DOHH2 (cell line): Measurements from ENCODE around the gene MAP2K5.

ENCODE experiments used
- H3F3A ChIP-seq: fragments of 200-600 bp; sonication (generic), shearing (Covaris generic); 2 replicates; pipeline ENCODE4 v1.6.0; 2016; ENCODE audit warnings: antibody characterized with exemption, mild to moderate bottlenecking; ENCODE audit not compliant: control insufficient read depth, insufficient read depth
- H3K27ac ChIP-seq: fragments of 200-600 bp; sonication (generic); 2 replicates; pipeline ENCODE4 v1.5.1; 2014; ENCODE audit warnings: low read depth, mild to moderate bottlenecking, low read length, moderate library complexity
- H3K27me3 ChIP-seq: fragments of 200-600 bp; sonication (generic); 2 replicates; pipeline ENCODE4 v1.6.1; 2014; ENCODE audit warnings: mild to moderate bottlenecking, low read length, mixed read lengths; ENCODE audit not compliant: control insufficient read depth
- H3K36me3 ChIP-seq: fragments of 200-600 bp; sonication (generic); 2 replicates; pipeline ENCODE4 v1.6.1; 2014; ENCODE audit warnings: mild to moderate bottlenecking, low read length, moderate library complexity, mixed read lengths; ENCODE audit not compliant: control insufficient read depth
- H3K4me1 ChIP-seq: fragments of 200-600 bp; sonication (generic); 2 replicates; pipeline ENCODE4 v1.6.1; 2014; ENCODE audit warnings: mild to moderate bottlenecking, low read length, mixed read lengths; ENCODE audit not compliant: control insufficient read depth
- H3K4me2 ChIP-seq: fragments of 200-600 bp; sonication (generic); 2 replicates; pipeline ENCODE4 v1.6.0; 2014; ENCODE audit warnings: mild to moderate bottlenecking, low read length, moderate library complexity
- H3K4me3 ChIP-seq: fragments of 200-600 bp; sonication (generic); 2 replicates; pipeline ENCODE4 v1.5.1; 2014; ENCODE audit warnings: mild to moderate bottlenecking, low read length, mixed read lengths
- H3K79me2 ChIP-seq: fragments of 200-600 bp; sonication (generic); 2 replicates; pipeline ENCODE4 v1.6.1; 2014; ENCODE audit warnings: mild to moderate bottlenecking, low read length, mixed read lengths; ENCODE audit not compliant: control insufficient read depth
- H3K9me2 ChIP-seq: fragments of 200-600 bp; sonication (generic); replicated peaks from 2 replicates; pipeline ENCODE4 v1.6.1; 2014; ENCODE audit warnings: mild to moderate bottlenecking, low read length, mixed read lengths; ENCODE audit not compliant: control insufficient read depth
- H3K9me3 ChIP-seq: fragments of 200-600 bp; sonication (generic); 2 replicates; pipeline ENCODE4 v1.6.1; 2014; ENCODE audit warnings: antibody characterized with exemption, low read length, mixed read lengths; ENCODE audit not compliant: control insufficient read depth, insufficient read depth
- H4K20me1 ChIP-seq: fragments of 200-600 bp; sonication (generic); 2 replicates; pipeline ENCODE4 v1.6.0; 2014; ENCODE audit warnings: low read depth, mild to moderate bottlenecking, antibody characterized with exemption, low read length, moderate library complexity; ENCODE audit not compliant: control insufficient read depth, insufficient read depth
- CTCF ChIP-seq: fragments of 200-600 bp; sonication (generic); IDR thresholded peaks from one replicate; pipeline ENCODE4 v1.5.1; 2014; ENCODE audit warnings: antibody characterized with exemption, mild to moderate bottlenecking, low read depth, low read length; ENCODE audit not compliant: poor library complexity, severe bottlenecking
- EZH2phosphoT487 ChIP-seq: fragments of 200-600 bp; sonication (generic); IDR thresholded peaks from 2 replicates; pipeline ENCODE4 v1.6.1; 2017; ENCODE audit warnings: borderline replicate concordance, mild to moderate bottlenecking, antibody characterized with exemption, low read length, moderate library complexity, mixed read lengths

MAP2K5 gene

GRCh38 chr15:67606742-67607141 lies 64.2 kb downstream of the MAP2K5 start:
- H4K20me1 ChIP-seq: no peaks in the 10 kb centered on the region
- no peaks in the 10 kb centered on the region for H3K27me3 ChIP-seq
- H3K4me1 ChIP-seq: no peaks in the 10 kb centered on the region
- no peak overlapping the region for H3K4me2 ChIP-seq
- no peaks in the 10 kb centered on the region for H3K79me2 ChIP-seq
- no peaks in the 10 kb centered on the region for H3K9me2 ChIP-seq
- H3F3A ChIP-seq: no peaks in the 10 kb centered on the region
- no peaks in the 10 kb centered on the region for H3K36me3 ChIP-seq
- H3K9me3 ChIP-seq: no peaks in the 10 kb centered on the region
- TF ChIP-seq CTCF: no peak
- TF ChIP-seq EZH2phosphoT487: no peak
- no peak overlapping the region for H3K27ac ChIP-seq
- H3K4me3 ChIP-seq: no peak overlapping the region

- Histone ChIP-seq H3F3A (no peaks in the 10 kb centered on the region), H3K9me2 (no peaks in the 10 kb centered on the region), H3K4me2 (no peak overlapping the region), H3K36me3 (no peaks in the 10 kb centered on the region), H3K27me3 (no peaks in the 10 kb centered on the region), H3K9me3 (no peaks in the 10 kb centered on the region), H3K4me1 (no peaks in the 10 kb centered on the region), H3K27ac (no peak overlapping the region), H3K79me2 (no peaks in the 10 kb centered on the region), H3K4me3 (no peak overlapping the region), H4K20me1 (no peaks in the 10 kb centered on the region)
- TF ChIP-seq EZH2phosphoT487: no peak
- no peak for TF ChIP-seq CTCF
Measured at GRCh38 chr15:67607329-67607728, 64.8 kb downstream of the MAP2K5 start.

GRCh38 chr15:67607959-67608637 lies 65.6 kb downstream of the MAP2K5 start:
- Histone ChIP-seq H3K9me2 (no peaks in the 10 kb centered on the region), H3K4me1 (no peaks in the 10 kb centered on the region), H3K9me3 (no peaks in the 10 kb centered on the region), H4K20me1 (no peaks in the 10 kb centered on the region), H3K79me2 (no peaks in the 10 kb centered on the region), H3K4me3 (no peak overlapping the region), H3K27ac (no peak overlapping the region), H3K36me3 (no peaks in the 10 kb centered on the region), H3K27me3 (no peaks in the 10 kb centered on the region), H3F3A (no peaks in the 10 kb centered on the region), H3K4me2 (no peak overlapping the region)
- TF ChIP-seq EZH2phosphoT487 (no peak), CTCF (no peak)

GRCh38 chr15:67608638-67608959 lies 66.1 kb downstream of the MAP2K5 start:
- Histone ChIP-seq H3K4me2 (no peak overlapping the region), H3K4me3 (no peak overlapping the region)
- no peak for TF ChIP-seq EZH2phosphoT487
- no peak for TF ChIP-seq CTCF

More at GRCh38 chr15:67608638-67608959, 66.1 kb downstream of the MAP2K5 start:
- no peaks in the 10 kb centered on the region for H3K36me3 ChIP-seq
- no peaks in the 10 kb centered on the region for H3K9me3 ChIP-seq
- no peaks in the 10 kb centered on the region for H3K27me3 ChIP-seq
- H3K9me2 ChIP-seq: no peaks in the 10 kb centered on the region
- no peaks in the 10 kb centered on the region for H3K4me1 ChIP-seq
- H3K79me2 ChIP-seq: no peaks in the 10 kb centered on the region
- no peak overlapping the region for H3K27ac ChIP-seq
- H3F3A ChIP-seq: no peaks in the 10 kb centered on the region
- no peaks in the 10 kb centered on the region for H4K20me1 ChIP-seq
